Right ventricle myocardium inferior (tissue), 1 donor: ENCODE measurements around the gene CFAP45. TPM values are rescaled to one million over a fixed set of nuclear protein-coding genes. Genes with fewer than 3 reads are reported as not detected.
A peak's percentile ranks its signal among the peaks of the same experiment; 100 is the strongest.

Experiments used
- ATAC-seq: fragments of 200-7000 bp; cut with Tn5 transposase; one replicate; pipeline ENCODE4 v1.9.1; 2020; ENCODE audit warnings: mild to moderate bottlenecking, moderate library complexity
- DNase-seq: peaks from one replicate; pipeline ENCODE4 v3.0.0; 2021; ENCODE audit errors: missing footprints
- intact Hi-C: fragments of 100-400 bp; cut with DNase I; formaldehyde crosslinking; loops from one replicate; pipeline ENCODE4 v1.11.0; 2022
- long read RNA-seq: library from polyadenylated mRNA; unstranded; transcript quantifications from one replicate; pipeline ENCODE4 v2.0.0, GENCODE V29; 2021
- total RNA-seq: library from RNA; stranded (reverse); fragmentation: NEBNext Ultra II Directional; extraction: Animal tissue kit (Norgen Biotek cat#: 25700); gene quantifications from one replicate; pipeline ENCODE4 v1.2.1, GENCODE V29; 2021
- donor health status: DM: no; HTN: yes; CAD: no; lungs with severe emphysema.

The CFAP45 gene
- total RNA-seq: 1.0 TPM
- long read RNA-seq: 0 reads

- intact Hi-C loops: no loop called here
- ATAC-seq (peak; percentile 89), DNase-seq (peak; percentile 92)
Observed at GRCh38 chr1:159900086-159900680, at the start of gene CFAP45. CFAP45 (minus strand) TSS chr1:159900165; CDS start chr1:159900098, 67 bp downstream.

GRCh38 chr1:159949123-159949522, 49.2 kb upstream of the CFAP45 start:
- ATAC-seq: no peak
- no peak for DNase-seq
- intact Hi-C loops: no loop called here

GRCh38 chr1:159947942-159948341, 48.0 kb upstream of the CFAP45 start:
- ATAC-seq (no peak), DNase-seq (no peak)
- intact Hi-C loops: no loop called here

GRCh38 chr1:159946242-159947187, 46.5 kb upstream of the CFAP45 start:
- intact Hi-C loops: no loop called here
- no peak for ATAC-seq
- DNase-seq: no peak

- intact Hi-C loops: loop anchor here (2.0 kb wide), 1 partner anchor 147 kb away; no protein-coding TSS in a partner anchor
- DNase-seq (peak; percentile 88), ATAC-seq (peak; percentile 92)
Observed at GRCh38 chr1:159945483-159946241, 45.7 kb upstream of the CFAP45 start, which contains the start of gene IGSF9. IGSF9 (minus strand) TSS chr1:159945613; CDS start chr1:159943454, 2,159 bp downstream.

- DNase-seq (no peak), ATAC-seq (no peak)
- intact Hi-C loops: loop anchor here (2.0 kb wide), 1 partner anchor 146 kb away; no protein-coding TSS in a partner anchor
Observed at GRCh38 chr1:159944623-159945455, 44.9 kb upstream of the CFAP45 start.

- DNase-seq (no peak), ATAC-seq (no peak)
- intact Hi-C loops: loop anchor here (2.0 kb wide), 1 partner anchor 145 kb away; no protein-coding TSS in a partner anchor
Observed at GRCh38 chr1:159943908-159944622, 44.1 kb upstream of the CFAP45 start.

- DNase-seq (no peak), ATAC-seq (no peak)
- intact Hi-C loops: no loop called here
Observed at GRCh38 chr1:159943278-159943640, 43.3 kb upstream of the CFAP45 start.

DNA sequence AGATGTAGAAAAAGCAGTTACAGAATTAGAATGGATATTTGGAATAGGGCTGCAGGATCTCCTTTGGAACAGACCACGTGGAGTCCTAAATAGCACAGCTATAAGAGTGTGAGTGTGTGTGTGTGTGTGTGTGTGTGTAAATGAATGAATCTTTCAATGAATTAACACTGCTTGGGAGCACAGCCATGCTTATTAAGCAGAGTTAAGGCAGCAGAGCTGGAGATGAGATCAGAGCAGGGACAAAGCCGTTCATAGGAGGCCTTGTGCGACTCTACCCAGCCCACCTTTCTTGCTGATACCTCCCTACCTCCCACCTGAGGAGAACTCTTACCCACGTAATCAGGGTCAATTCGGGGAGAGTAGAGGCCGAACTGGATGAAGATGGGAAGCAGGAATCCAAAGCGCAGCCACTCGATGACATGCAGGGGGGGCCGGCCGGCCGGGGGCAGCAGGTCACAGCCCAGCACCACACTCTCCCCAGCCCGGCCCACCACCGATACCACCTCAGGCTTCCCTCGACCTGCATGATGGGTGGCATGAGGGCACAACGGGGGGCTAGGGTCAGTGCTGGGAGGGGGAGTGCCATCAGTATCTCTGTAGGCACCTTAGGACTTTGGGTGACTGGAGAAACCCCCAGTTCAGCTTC, 42.8 kb upstream of the CFAP45 start:
- DNase-seq (no peak), ATAC-seq (no peak)
- intact Hi-C loops: no loop called here

DNA sequence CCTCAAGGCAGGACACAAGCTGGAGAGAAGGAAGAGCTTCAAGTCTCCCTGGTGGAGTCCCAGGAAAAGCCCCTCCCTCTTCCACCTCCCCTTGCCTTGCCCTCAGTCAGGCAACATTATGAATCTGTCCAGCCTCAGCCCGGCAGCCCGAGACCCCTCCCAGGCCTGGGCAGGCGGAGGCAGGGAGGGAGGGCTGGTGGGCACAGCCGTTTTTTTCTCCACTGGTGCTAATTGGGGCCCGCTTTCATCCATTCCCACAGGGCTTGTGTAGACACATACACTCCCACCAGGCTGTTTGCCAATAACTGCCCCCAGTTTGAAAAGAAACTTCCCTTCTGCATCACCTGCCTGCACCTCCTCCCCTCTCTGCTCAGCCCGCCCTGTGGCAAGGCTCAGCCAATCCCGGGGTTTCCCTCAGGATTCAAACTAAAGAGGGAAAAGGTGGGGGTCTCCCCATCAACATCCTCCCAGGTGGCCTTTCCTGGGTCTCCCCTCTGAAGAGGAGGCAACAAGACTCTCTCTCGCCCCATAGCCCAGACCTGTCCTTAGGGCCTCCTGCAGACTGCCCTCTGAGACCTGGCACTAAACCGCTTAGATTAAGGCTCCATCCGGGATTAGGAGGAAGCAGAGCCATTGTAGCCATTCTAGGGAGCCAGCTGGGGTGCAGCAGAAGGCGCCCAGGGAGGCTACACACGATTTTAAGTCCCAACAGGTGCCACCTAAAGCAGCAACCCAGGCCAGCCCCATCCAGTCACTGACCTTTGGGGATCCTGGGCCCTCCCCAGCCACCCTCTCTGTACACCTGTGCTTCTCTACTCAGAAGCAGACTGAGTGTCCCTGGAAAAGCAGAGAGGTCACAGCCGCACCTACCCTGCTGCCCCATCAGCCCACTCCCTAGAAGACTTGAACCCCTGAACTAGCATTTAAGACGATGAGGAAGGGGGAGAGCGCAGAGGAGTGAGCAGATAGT, 41.9 kb upstream of the CFAP45 start:
- DNase-seq (no peak), ATAC-seq (no peak)
- intact Hi-C loops: no loop called here

- intact Hi-C loops: no loop called here
- no peak for ATAC-seq
- DNase-seq: no peak
Observed at GRCh38 chr1:159941141-159941540, 41.2 kb upstream of the CFAP45 start.

DNA sequence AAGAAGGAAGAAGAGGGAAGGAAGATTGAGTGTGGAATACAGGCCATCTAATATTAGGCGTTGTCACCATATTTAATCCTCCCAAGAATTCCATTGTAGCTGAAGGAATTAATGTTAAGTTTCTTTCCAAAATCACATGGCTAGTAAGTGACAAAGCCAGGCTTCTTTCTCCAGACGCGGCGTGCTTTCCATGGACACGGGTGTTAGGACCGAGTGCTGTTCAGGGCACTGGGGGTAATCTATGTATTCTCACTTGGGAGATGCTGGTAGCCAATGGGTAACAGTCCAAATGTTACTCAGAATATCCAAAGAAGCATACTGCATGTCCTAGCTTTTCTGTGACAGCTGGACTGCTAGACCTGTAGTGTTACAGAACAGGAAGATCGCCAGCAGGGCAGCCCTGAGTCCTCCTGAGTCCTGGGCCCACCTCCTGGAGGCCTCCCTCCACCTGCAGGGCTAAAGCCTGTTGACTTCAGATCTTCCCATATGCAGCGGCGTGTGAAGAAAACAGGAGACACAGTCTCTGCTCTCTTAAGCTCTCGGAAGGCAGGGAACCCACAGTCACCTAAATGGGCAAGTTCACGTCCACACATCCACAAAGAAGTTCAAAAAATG, 40.1 kb upstream of the CFAP45 start:
- intact Hi-C loops: no loop called here
- ATAC-seq (no peak), DNase-seq (no peak)

DNA sequence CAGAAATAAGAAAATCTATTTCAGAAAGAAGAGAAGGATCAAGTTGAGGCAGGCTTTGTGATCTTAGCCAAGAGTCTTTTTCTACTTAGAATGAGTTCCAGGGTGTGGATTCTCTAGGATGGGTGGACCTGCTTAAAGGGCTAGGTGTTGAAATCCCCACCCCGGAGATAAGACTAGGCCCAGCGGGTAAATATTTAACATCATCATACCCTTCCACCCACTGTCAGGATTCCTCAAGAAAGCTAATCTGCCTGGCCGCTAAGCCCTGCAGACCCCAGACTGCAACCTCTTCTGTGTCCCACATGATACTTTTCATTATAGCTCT, 39.7 kb upstream of the CFAP45 start:
- intact Hi-C loops: no loop called here
- no peak for ATAC-seq

DNA sequence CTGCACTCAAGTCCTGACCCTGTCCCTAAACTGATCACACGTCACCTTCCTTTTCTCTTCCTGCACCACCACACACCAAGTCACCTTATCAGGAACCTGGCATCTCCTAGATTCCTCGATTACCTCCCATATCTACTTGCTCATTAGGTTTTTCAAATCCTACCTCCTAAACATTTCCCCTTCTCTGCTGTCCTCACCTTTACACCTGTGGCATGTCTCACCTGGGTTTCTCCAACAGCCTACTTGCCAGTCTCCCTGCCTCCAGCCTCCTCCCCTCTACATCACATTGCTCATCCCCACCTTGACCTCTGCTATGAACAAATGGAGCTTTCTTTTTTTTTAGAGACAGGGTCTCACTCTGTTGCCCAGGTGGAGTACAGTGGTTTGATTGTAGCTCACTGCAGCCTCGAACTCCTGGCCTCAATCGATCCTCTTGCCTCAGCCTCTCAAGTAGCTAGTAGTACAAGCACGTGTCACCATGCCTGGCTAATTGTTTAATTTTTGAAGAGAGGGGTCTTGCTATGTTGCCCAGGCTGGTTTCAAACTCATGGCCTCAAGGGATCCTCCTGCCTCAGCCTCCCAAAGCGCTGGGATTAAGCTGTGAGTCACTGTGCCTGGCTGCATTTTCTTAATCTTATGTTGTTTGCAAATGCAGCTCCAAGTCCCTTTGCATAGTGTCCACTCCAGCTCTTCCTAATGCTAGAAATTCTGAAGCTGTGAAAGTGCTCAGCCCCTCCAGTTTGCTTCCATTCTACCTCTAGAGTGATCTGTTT, 39.1 kb upstream of the CFAP45 start:
- DNase-seq: no peak
- intact Hi-C loops: no loop called here
- no peak for ATAC-seq

More for the DNA sequence above, 39.7 kb upstream of the CFAP45 start:
- no peak for DNase-seq

GRCh38 chr1:159938211-159938852, 38.4 kb upstream of the CFAP45 start:
- DNase-seq (no peak), ATAC-seq (no peak)
- intact Hi-C loops: no loop called here
